Activated CD4-positive, alpha-beta T cell treated with anti-CD3 and anti-CD28 coated beads, Interleukin-2, Interleukin-6, amounts not matched to agents 100 ng/mL and 50 ng/mL, durations not matched to agents 16 hours and 8 hours (primary cell): ENCODE results near the gene KLHDC1.

Experiments used
- DNase-seq: peaks from one replicate; pipeline ENCODE4 v3.0.0-alpha.2; 2020

KLHDC1 gene

DNA sequence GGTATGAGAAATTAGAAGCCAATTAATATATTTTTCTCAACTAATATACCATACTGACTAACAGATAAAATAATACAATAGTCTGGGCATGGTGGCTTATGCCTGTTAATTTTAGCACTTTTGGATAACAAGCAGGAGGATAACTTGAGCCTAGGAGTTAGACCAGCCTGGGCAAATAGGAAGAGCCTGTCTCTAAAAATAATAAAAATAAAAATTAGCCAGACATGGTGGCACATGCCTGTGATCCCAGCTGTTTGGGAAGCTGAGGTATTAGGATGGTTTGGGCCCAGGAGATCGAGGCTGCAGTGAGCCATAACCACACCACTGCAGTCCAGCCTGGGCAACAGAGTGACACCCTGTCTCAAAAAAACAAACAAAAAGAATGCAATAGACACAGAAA lies 99.7 kb downstream of the KLHDC1 start:
- no peak for DNase-seq

DNA sequence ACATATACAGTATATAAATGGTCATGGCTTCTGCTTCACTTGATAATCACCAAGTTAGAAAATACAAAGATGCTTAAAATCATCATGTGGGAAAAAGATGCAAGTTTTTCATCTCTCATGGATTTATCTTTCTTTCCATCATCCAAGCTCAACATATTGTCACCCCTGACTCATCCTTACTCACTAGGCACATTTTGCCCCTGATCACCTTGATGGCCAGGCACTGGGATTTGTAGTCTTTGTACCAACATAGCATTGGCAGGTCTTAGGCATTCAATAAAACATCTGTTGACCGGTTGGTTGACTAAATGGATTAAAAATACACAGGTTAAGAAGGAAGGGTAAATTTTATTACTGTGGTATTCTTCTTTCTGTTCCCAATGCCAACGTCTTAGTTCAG lies 103.1 kb downstream of the KLHDC1 start:
- no peak for DNase-seq
